NB4 (cell line): ENCODE results near the gene NCDN.

ENCODE experiments used
- CTCF ChIP-seq: IDR thresholded peaks from one replicate; pipeline ENCODE4 v1.5.1; 2012; ENCODE audit warnings: low read depth, low read length
- POLR2A ChIP-seq: IDR thresholded peaks from 2 replicates; pipeline ENCODE4 v1.6.1; 2011; ENCODE audit warnings: mild to moderate bottlenecking; ENCODE audit not compliant: insufficient read length; ENCODE audit errors: extremely low read depth
- TF ChIP-seq, protein P1 (sequence below): IDR thresholded peaks from 2 replicates; pipeline ENCODE4 v1.6.1; 2011; ENCODE audit warnings: low read depth, low read length

- no peak for TF ChIP-seq CTCF
- TF ChIP-seq, protein P1, sequence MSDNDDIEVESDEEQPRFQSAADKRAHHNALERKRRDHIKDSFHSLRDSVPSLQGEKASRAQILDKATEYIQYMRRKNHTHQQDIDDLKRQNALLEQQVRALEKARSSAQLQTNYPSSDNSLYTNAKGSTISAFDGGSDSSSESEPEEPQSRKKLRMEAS, result no peak
- no peak for TF ChIP-seq POLR2A
Observed at GRCh38 chr1:35605071-35605866, 47.7 kb downstream of the NCDN start.
